ENCODE data around the gene ZSCAN5A.

The ZSCAN5A gene

GRCh38 chr19:56301155-56301554, 13.5 kb downstream of the ZSCAN5A start:
- H3K4me1 ChIP-seq (ENCODE audit: control insufficient read depth, insufficient read depth, low read length), result no peaks in the 10 kb centered on the region
- no peak overlapping the region for H3K27ac ChIP-seq (ENCODE audit: extremely low read depth, low read depth, low read length)
- POLR2A ChIA-PET, result no interaction called here
- TF ChIP-seq ZNF707 (tag by site-specific recombination; IDR thresholded peaks at IDR 0.05) (no peak), ZNF48 (tag by site-specific recombination; IDR thresholded peaks at IDR 0.05) (no peak), ZNF292 (tag by site-specific recombination; IDR thresholded peaks at IDR 0.05; ENCODE audit: borderline replicate concordance, low read depth) (no peak)
- TF ChIP-seq, protein P1, sequence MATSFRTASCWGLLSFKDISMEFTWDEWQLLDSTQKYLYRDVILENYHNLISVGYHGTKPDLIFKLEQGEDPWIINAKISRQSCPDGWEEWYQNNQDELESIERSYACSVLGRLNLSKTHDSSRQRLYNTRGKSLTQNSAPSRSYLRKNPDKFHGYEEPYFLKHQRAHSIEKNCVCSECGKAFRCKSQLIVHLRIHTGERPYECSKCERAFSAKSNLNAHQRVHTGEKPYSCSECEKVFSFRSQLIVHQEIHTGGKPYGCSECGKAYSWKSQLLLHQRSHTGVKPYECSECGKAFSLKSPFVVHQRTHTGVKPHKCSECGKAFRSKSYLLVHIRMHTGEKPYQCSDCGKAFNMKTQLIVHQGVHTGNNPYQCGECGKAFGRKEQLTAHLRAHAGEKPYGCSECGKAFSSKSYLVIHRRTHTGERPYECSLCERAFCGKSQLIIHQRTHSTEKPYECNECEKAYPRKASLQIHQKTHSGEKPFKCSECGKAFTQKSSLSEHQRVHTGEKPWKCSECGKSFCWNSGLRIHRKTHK (tag by site-specific recombination; IDR thresholded peaks at IDR 0.05), result no peak
- peaks cover 3 to 11% of the 10 kb centered on the region in 2 experiments; a peak in 2 of 3 replicates for H3K36me3 ChIP-seq (ENCODE audit: control insufficient read depth in 2 of 2, insufficient read depth in 1 of 2, low read length in 2 of 2)
- H3K4me3 ChIP-seq (ENCODE audit: low read depth, low read length), result no peak overlapping the region
- CTCF ChIA-PET, result interaction anchor here (1.2 to 5.5 kb wide), 3 partner anchors 9 to 48 kb away, joined by 3 to 51 read pairs (median 3); no protein-coding TSS in a partner anchor
- H3K9me3 ChIP-seq (ENCODE audit: control insufficient read depth, insufficient read depth, low read depth, low read length), result no peaks in the 10 kb centered on the region

- Histone ChIP-seq H3K9me3 (ENCODE audit: control insufficient read depth, insufficient read depth, low read depth, low read length) (no peaks in the 10 kb centered on the region), H3K36me3 (ENCODE audit: control insufficient read depth in 2 of 2, insufficient read depth in 1 of 2, low read length in 2 of 2) (peaks cover 0 to 7% of the 10 kb centered on the region in 2 experiments; a peak in 2 of 3 replicates), H3K4me3 (ENCODE audit: low read depth, low read length) (no peak overlapping the region), H3K4me1 (ENCODE audit: control insufficient read depth, insufficient read depth, low read length) (no peaks in the 10 kb centered on the region), H3K27ac (ENCODE audit: extremely low read depth, low read depth, low read length) (no peak overlapping the region)
- no peak for TF ChIP-seq BCL6B (tag by site-specific recombination; IDR thresholded peaks at IDR 0.05)
- ChIA-PET CTCF (interaction anchor here (0.6 to 5.5 kb wide), 8 partner anchors 10 to 223 kb away, joined by 3 to 51 read pairs (median 3); no protein-coding TSS in a partner anchor), POLR2A (no interaction called here)
Observed at GRCh38 chr19:56299688-56300087, 15.0 kb downstream of the ZSCAN5A start.

DNA sequence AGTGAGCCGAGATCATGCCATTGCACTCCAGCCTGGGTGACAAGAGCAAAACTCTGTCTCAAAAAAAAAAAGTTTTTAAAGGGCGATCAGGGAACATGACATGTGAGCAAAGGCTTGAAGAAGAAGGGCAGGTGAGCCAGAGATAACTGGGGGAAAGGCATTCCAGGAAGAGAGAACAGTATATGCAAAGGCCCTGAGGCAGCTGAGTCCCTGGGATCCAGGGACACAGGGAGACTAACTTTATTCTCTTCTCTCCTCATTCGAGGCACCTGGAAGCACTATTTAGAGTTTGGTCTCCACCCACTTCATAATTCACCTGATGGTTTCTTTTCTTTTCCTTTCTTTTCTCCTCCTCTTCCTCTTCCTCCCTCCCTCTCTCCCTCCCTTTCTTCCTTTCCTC, 17.6 kb downstream of the ZSCAN5A start:
- Histone ChIP-seq H3K4me1 (ENCODE audit: control insufficient read depth, insufficient read depth, low read length) (no peaks in the 10 kb centered on the region), H3K9me3 (ENCODE audit: control insufficient read depth, insufficient read depth, low read depth, low read length) (no peaks in the 10 kb centered on the region), H3K27ac (ENCODE audit: extremely low read depth, low read depth, low read length) (no peak overlapping the region), H3K36me3 (ENCODE audit: control insufficient read depth in 2 of 2, insufficient read depth in 1 of 2, low read length in 2 of 2) (peaks cover 0 to 12% of the 10 kb centered on the region in 2 experiments; a peak in 2 of 3 replicates), H3K4me3 (ENCODE audit: low read depth, low read length) (no peak overlapping the region)
- POLR2A ChIA-PET, result interaction anchor here (0.6 to 0.7 kb wide), 2 partner anchors 45 to 1929 kb away, joined by 3 read pairs; no protein-coding TSS in a partner anchor
- peak; percentile 33; the same call in 1 of the 2 replicates for TF ChIP-seq ZNF366 (tag by site-specific recombination; conservative IDR thresholded peaks at IDR 0.05)
- no peak for TF ChIP-seq ZNF274 (IDR thresholded peaks at IDR 0.05; ENCODE audit: low read length)
- no peak for TF ChIP-seq ZNF274 (tag by site-specific recombination; IDR thresholded peaks at IDR 0.05; ENCODE audit: borderline replicate concordance)
- TF ChIP-seq ZNF623 (tag by site-specific recombination; IDR thresholded peaks at IDR 0.05), result peak; percentile 70
- CTCF ChIA-PET, result interaction anchor here (1.3 to 5.5 kb wide), 2 partner anchors 13 to 43 kb away, joined by 3 to 51 read pairs; no protein-coding TSS in a partner anchor

DNA sequence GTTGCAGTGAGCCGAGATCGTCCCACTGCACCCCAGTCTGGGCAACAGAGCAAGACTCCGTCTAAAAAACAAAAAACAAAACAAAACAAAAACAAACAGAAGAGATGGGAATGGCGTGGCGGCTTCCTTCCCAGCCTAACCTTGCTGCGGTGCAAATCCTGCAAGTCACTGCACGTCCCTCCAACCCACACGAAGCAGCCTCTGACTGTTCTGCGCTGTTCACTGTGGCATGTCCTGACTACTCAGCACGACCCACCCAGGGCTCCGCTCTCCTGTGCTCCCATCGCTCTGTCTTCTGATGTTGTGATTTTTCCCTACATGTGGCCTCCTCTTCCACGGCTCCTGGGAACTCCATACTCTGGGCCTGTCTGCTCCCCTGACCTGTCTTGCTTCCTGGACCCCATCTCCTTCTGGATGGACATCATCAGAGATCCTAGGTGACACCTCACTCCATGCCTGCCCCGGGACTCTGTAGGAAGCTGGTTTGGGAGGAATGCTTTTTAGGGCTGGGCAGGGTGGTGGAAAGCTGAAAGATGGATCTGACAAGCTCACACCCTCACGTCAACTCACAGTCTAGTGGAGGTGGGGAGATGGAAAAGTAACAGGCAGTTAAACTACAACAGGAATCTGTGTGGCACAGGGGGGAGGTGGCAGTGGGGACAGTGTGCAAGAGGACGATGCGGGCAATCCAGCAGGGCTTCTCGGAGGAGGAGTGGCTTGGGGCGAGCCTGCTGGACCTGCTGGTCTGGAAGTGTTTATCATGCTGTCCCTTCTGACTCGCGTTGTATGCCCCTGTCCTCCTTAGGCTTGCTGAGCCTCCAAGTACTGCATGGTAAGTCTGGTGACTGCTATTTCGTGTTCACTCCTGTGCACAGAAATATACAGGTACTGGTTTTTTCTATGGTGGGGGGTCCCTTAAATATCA, 18.8 kb downstream of the ZSCAN5A start:
- ChIA-PET CTCF (interaction anchor here (0.6 kb wide), 1 partner anchor 45 kb away, joined by 3 read pairs; no protein-coding TSS in a partner anchor), POLR2A (interaction anchor here (0.6 kb wide), 1 partner anchor 216 kb away, joined by 3 read pairs; no protein-coding TSS in a partner anchor)
- peaks cover 0 to 12% of the 10 kb centered on the region in 2 experiments; a peak in 2 of 3 replicates for H3K36me3 ChIP-seq (ENCODE audit: control insufficient read depth in 2 of 2, insufficient read depth in 1 of 2, low read length in 2 of 2)
- no peak overlapping the region for H3K27ac ChIP-seq (ENCODE audit: extremely low read depth, low read depth, low read length)
- no peak overlapping the region for H3K4me3 ChIP-seq (ENCODE audit: low read depth, low read length)
- H3K4me1 ChIP-seq (ENCODE audit: control insufficient read depth, insufficient read depth, low read length), result no peaks in the 10 kb centered on the region
- TF ChIP-seq ZNF366 (tag by site-specific recombination; conservative IDR thresholded peaks at IDR 0.05) (no peak), ZNF202 (tag by site-specific recombination; IDR thresholded peaks at IDR 0.05; ENCODE audit: borderline replicate concordance) (no peak), ZNF416 (tag by site-specific recombination; IDR thresholded peaks at IDR 0.05) (no peak), ZNF585B (tag by site-specific recombination; IDR thresholded peaks at IDR 0.05) (no peak), FEZF1 (tag by site-specific recombination; IDR thresholded peaks at IDR 0.05) (no peak), ZNF121 (tag by site-specific recombination; IDR thresholded peaks at IDR 0.05) (no peak)
- H3K9me3 ChIP-seq (ENCODE audit: control insufficient read depth, insufficient read depth, low read depth, low read length), result no peaks in the 10 kb centered on the region
